ENCODE measurements around the gene SYT14.

The SYT14 gene

GRCh38 chr1:209983953-209984352 is 45.9 kb downstream of the SYT14 start:
- no peaks in the 10 kb centered on the region for H3K4me1 ChIP-seq (ENCODE audit: low read depth, poor library complexity, severe bottlenecking)
- H3K27ac ChIP-seq: no peak overlapping the region
- H3K4me3 ChIP-seq (IDR thresholded peaks at IDR 0.05; ENCODE audit: insufficient read depth, low read depth, low read length): no peak overlapping the region
- no peaks in the 10 kb centered on the region for H3K27me3 ChIP-seq (ENCODE audit: insufficient read depth, low read depth)
- no peaks in the 10 kb centered on the region for H3K36me3 ChIP-seq (ENCODE audit: insufficient read depth)
- H3K9ac ChIP-seq: no peak overlapping the region
- no peak for TF ChIP-seq CTCF (conservative IDR thresholded peaks at IDR 0.05; ENCODE audit: low read depth, low read length)
- no peaks in the 10 kb centered on the region for H3K79me2 ChIP-seq (ENCODE audit: insufficient read depth, low read depth)
- no peak overlapping the region for H2AFZ ChIP-seq (ENCODE audit: low read depth)
- no peaks in the 10 kb centered on the region for H4K20me1 ChIP-seq (ENCODE audit: insufficient read depth)
- no peak overlapping the region for H3K4me2 ChIP-seq

- Histone ChIP-seq H3K4me3 (IDR thresholded peaks at IDR 0.05; ENCODE audit: insufficient read depth, low read depth, low read length) (no peak overlapping the region), H3K27ac (no peak overlapping the region), H3K4me1 (ENCODE audit: low read depth, poor library complexity, severe bottlenecking) (no peaks in the 10 kb centered on the region), H3K4me2 (no peak overlapping the region), H3K79me2 (ENCODE audit: insufficient read depth, low read depth) (no peaks in the 10 kb centered on the region), H3K36me3 (ENCODE audit: insufficient read depth) (no peaks in the 10 kb centered on the region), H4K20me1 (ENCODE audit: insufficient read depth) (no peaks in the 10 kb centered on the region), H3K27me3 (ENCODE audit: insufficient read depth, low read depth) (no peaks in the 10 kb centered on the region), H3K9ac (no peak overlapping the region), H2AFZ (ENCODE audit: low read depth) (no peak overlapping the region)
- TF ChIP-seq CTCF (conservative IDR thresholded peaks at IDR 0.05; ENCODE audit: low read depth, low read length): no peak
Measured at GRCh38 chr1:209985002-209985401, 47.0 kb downstream of the SYT14 start.

GRCh38 chr1:209988706-209989105 is 50.7 kb downstream of the SYT14 start:
- no peaks in the 10 kb centered on the region for H4K20me1 ChIP-seq (ENCODE audit: insufficient read depth)
- no peak overlapping the region for H3K4me2 ChIP-seq
- no peak overlapping the region for H3K4me3 ChIP-seq (IDR thresholded peaks at IDR 0.05; ENCODE audit: insufficient read depth, low read depth, low read length)
- no peak overlapping the region for H3K27ac ChIP-seq
- H3K36me3 ChIP-seq (ENCODE audit: insufficient read depth): no peaks in the 10 kb centered on the region
- no peak overlapping the region for H2AFZ ChIP-seq (ENCODE audit: low read depth)
- H3K79me2 ChIP-seq (ENCODE audit: insufficient read depth, low read depth): no peaks in the 10 kb centered on the region
- H3K4me1 ChIP-seq (ENCODE audit: low read depth, poor library complexity, severe bottlenecking): no peaks in the 10 kb centered on the region
- H3K9ac ChIP-seq: no peak overlapping the region
- no peak for TF ChIP-seq CTCF (conservative IDR thresholded peaks at IDR 0.05; ENCODE audit: low read depth, low read length)
- no peaks in the 10 kb centered on the region for H3K27me3 ChIP-seq (ENCODE audit: insufficient read depth, low read depth)

DNA sequence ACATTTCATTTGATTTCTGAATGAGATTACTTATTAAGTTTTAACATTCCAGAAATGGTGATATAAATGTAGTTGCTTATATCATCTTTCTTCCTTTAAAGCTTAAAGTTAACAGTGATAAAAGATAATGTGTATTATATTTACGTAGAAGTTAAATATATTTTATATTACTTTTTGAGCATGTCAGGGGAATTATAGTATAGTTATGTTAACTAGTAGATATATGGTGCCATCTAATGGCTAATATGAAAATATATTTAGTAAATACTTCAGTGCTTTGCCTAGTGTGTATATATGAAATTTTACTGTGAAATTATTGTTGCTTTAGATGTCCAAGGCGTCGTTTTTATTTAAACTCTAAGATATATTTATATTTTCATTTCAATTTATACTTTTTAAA is 51.5 kb downstream of the SYT14 start:
- Histone ChIP-seq H3K9ac (no peak overlapping the region), H3K4me3 (IDR thresholded peaks at IDR 0.05; ENCODE audit: insufficient read depth, low read depth, low read length) (no peak overlapping the region), H3K27ac (no peak overlapping the region), H3K36me3 (ENCODE audit: insufficient read depth) (no peaks in the 10 kb centered on the region), H4K20me1 (ENCODE audit: insufficient read depth) (no peaks in the 10 kb centered on the region), H3K27me3 (ENCODE audit: insufficient read depth, low read depth) (no peaks in the 10 kb centered on the region), H2AFZ (ENCODE audit: low read depth) (no peak overlapping the region), H3K79me2 (ENCODE audit: insufficient read depth, low read depth) (no peaks in the 10 kb centered on the region), H3K4me1 (ENCODE audit: low read depth, poor library complexity, severe bottlenecking) (no peaks in the 10 kb centered on the region), H3K4me2 (no peak overlapping the region)
- TF ChIP-seq CTCF (conservative IDR thresholded peaks at IDR 0.05; ENCODE audit: low read depth, low read length): peak; percentile 62

Data from KMS-11 (cell line).